A549 (cell line): Measurements from ENCODE around the gene CNBD2. TPM values are rescaled to one million over a fixed set of nuclear protein-coding genes. Genes with fewer than 3 reads are reported as not detected.
"Not testable (repeated sequence)": the region's sequence is repeated elsewhere in the genome, so short reads cannot be mapped to it uniquely, and the experiment has no call there.

ENCODE experiments used
- ATAC-seq, 2 experiments: fragments of 200-7000 bp in 1 of 2; fragments of >200 bp in 1 of 2; cut with Nextera tagmentation in 1 of 2; cut with Tn5 transposase in 1 of 2; 3 replicates each; pipeline versions ENCODE4 v1.8.0 to v1.9.1; 2018 to 2020; ENCODE audit warnings: mild to moderate bottlenecking in 1 of 2, moderate library complexity in 1 of 2
- CTCF ChIA-PET: fragments of 300-600 bp; sonication (Branson Sonifier 250); formaldehyde crosslinking; extraction: SDS; loops from one replicate; lab custom pipeline; 2021; ENCODE audit warnings: antibody characterized with exemption, inconsistent platforms; lab: Yijun Ruan, JAX
- POLR2A ChIA-PET: fragments of 350-600 bp; formaldehyde crosslinking; extraction: SDS; loops from one replicate; lab custom pipeline; 2021; ENCODE audit warnings: antibody characterized with exemption, inconsistent platforms; lab: Yijun Ruan, JAX
- DNase-seq, 2 experiments: peaks; one replicate each; pipeline versions ENCODE4 v3.0.0 to v3.0.0-alpha.2; 2011 to 2016; ENCODE audit warnings: low read depth in 1 of 2, low spot score in 1 of 2
- FAIRE-seq: peaks from 2 replicates; lab custom pipeline; 2011; peaks lifted over from hg19 to GRCh38; lab: Jason Lieb, UNC
- H3K27ac ChIP-seq, 2 experiments: fragments of >200 bp; sonication (Bioruptor Twin); formaldehyde crosslinking; 3 replicates each; pipeline ENCODE4 v1.5.1; 2016 to 2017
- H3K4me1 ChIP-seq: fragments of >200 bp; sonication (Bioruptor Twin); formaldehyde crosslinking; 3 replicates; pipeline ENCODE4 v1.6.1; 2016
- H3K4me2 ChIP-seq: fragments of >200 bp; sonication (Bioruptor Twin); formaldehyde crosslinking; 3 replicates; pipeline ENCODE4 v1.6.1; 2016
- H3K4me3 ChIP-seq: fragments of >200 bp; sonication (Bioruptor Twin); formaldehyde crosslinking; 3 replicates; pipeline ENCODE4 v1.5.1; 2016
- H3K9me3 ChIP-seq: fragments of >200 bp; sonication (Bioruptor Twin); formaldehyde crosslinking; 3 replicates; pipeline ENCODE4 v1.6.1; 2016
- BHLHE40 ChIP-seq: IDR thresholded peaks from 2 replicates; pipeline ENCODE4 v1.6.1; 2012; ENCODE audit warnings: low read depth, low read length, inconsistent platforms
- CBX2 ChIP-seq: fragments of 200-600 bp; sonication (generic); IDR thresholded peaks from 2 replicates; pipeline ENCODE4 v1.6.1; 2016; ENCODE audit warnings: low read depth, mild to moderate bottlenecking, borderline replicate concordance
- CEBPB ChIP-seq, 2 experiments: fragments of >200 bp in 1 of 2; sonication (Bioruptor Twin) in 1 of 2; formaldehyde crosslinking in 1 of 2; IDR thresholded peaks; 2 replicates each; pipeline ENCODE4 v1.6.1; 2012 to 2016
- EHMT2 ChIP-seq: fragments of 200-600 bp; sonication (generic); IDR thresholded peaks from 2 replicates; pipeline ENCODE4 v1.6.1; 2016; ENCODE audit warnings: antibody characterized with exemption, low read depth, mild to moderate bottlenecking, moderate library complexity
- FOSB ChIP-seq: fragments of 250-450 bp; sonication (Bioruptor Pico); IDR thresholded peaks from 2 replicates; pipeline ENCODE4 v1.5.0; 2020; ENCODE audit warnings: mild to moderate bottlenecking, moderate library complexity
- FOSL2 ChIP-seq, 2 experiments: fragments of 450-650 bp in 1 of 2; fragments of >200 bp in 1 of 2; sonication (Bioruptor Twin) in 1 of 2; formaldehyde crosslinking; IDR thresholded peaks; 2 replicates each; pipeline versions ENCODE4 v1.5.0 to v1.6.1; 2016 to 2020; ENCODE audit warnings: mild to moderate bottlenecking in 1 of 2, moderate library complexity in 1 of 2
- MAFK ChIP-seq: fragments of 450-650 bp; IDR thresholded peaks from 2 replicates; pipeline ENCODE4 v1.6.1; 2014; ENCODE audit not compliant: partially characterized antibody
- MYC ChIP-seq: IDR thresholded peaks from 2 replicates; pipeline ENCODE4 v1.6.1; 2012; ENCODE audit warnings: mild to moderate bottlenecking, inconsistent platforms, low read length, improper control_type of control experiment, borderline replicate concordance
- NFE2L2 ChIP-seq: fragments of 150-350 bp; conservative IDR thresholded peaks from 2 replicates; pipeline ENCODE4 v1.6.1; 2014; ENCODE audit warnings: low read length
- PHF8 ChIP-seq: fragments of 200-600 bp; sonication (generic); IDR thresholded peaks from 2 replicates; pipeline ENCODE4 v1.6.1; 2016; ENCODE audit warnings: low read depth, mild to moderate bottlenecking, antibody characterized with exemption, moderate library complexity, borderline replicate concordance
- SMC3 ChIP-seq: fragments of >200 bp; sonication (Bioruptor Twin); formaldehyde crosslinking; IDR thresholded peaks from 3 replicates; pipeline ENCODE4 v1.6.1; 2018; ENCODE audit warnings: inconsistent platforms
- SREBF2 ChIP-seq: fragments of 450-650 bp; IDR thresholded peaks from 2 replicates; pipeline ENCODE4 v1.6.1; 2014; ENCODE audit warnings: mild to moderate bottlenecking, moderate library complexity
- ZNF302 ChIP-seq: fragments of 250-450 bp; sonication (Bioruptor Pico); IDR thresholded peaks from 2 replicates; pipeline ENCODE4 v1.9.0; 2021; ENCODE audit warnings: inconsistent platforms, mild to moderate bottlenecking, moderate library complexity
- WGBS: methylation state at CpG from one replicate; pipeline ENCODE4 v1.1.6; 2017; ENCODE audit errors: missing lambda C conversion rate; 5-methylcytosine and 5-hydroxymethylcytosine counted together
- polyA plus RNA-seq, 4 experiments: library from polyadenylated mRNA; depleted of rRNA in 3 of 4; stranded (reverse); fragments of >200 nt; fragmentation: RNase III in 1 of 4; extraction: RNeasy Plus Mini Kit Qiagen cat#74134 plus additional on column Dnase treatment in 1 of 4; gene quantifications; 2 replicates in 3 of 4; 3 replicates in 1 of 4; pipeline ENCODE4 v1.2.3, GENCODE V29; 2011 to 2017
- TF ChIP-seq, protein P1 (sequence below): fragments of >200 bp; sonication (Bioruptor Twin); formaldehyde crosslinking; IDR thresholded peaks from 3 replicates; pipeline ENCODE4 v1.6.1; 2016
- TF ChIP-seq, protein P2 (sequence below): fragments of 150-350 bp; IDR thresholded peaks from 2 replicates; pipeline ENCODE4 v1.6.1; 2014; ENCODE audit warnings: low read depth, mild to moderate bottlenecking, low read length
- TF ChIP-seq, protein P3 (sequence below): fragments of 250-450 bp; sonication (Bioruptor Pico); IDR thresholded peaks from 2 replicates; pipeline ENCODE4 v1.5.0; 2020; ENCODE audit warnings: low read depth, mild to moderate bottlenecking, moderate library complexity
- TF ChIP-seq, protein P4 (sequence below): fragments of >200 bp; sonication (Bioruptor Twin); formaldehyde crosslinking; IDR thresholded peaks from 3 replicates; pipeline ENCODE4 v1.5.1; 2016
- TF ChIP-seq, protein P5 (sequence below): fragments of >200 bp; sonication (Bioruptor Twin); formaldehyde crosslinking; IDR thresholded peaks from 2 replicates; pipeline ENCODE4 v1.6.1; 2016

Gene CNBD2
- polyA plus RNA-seq, 2 of the 4 experiments (the other 2 are of a cell fraction) = 4.3 to 5.4 TPM

DNA sequence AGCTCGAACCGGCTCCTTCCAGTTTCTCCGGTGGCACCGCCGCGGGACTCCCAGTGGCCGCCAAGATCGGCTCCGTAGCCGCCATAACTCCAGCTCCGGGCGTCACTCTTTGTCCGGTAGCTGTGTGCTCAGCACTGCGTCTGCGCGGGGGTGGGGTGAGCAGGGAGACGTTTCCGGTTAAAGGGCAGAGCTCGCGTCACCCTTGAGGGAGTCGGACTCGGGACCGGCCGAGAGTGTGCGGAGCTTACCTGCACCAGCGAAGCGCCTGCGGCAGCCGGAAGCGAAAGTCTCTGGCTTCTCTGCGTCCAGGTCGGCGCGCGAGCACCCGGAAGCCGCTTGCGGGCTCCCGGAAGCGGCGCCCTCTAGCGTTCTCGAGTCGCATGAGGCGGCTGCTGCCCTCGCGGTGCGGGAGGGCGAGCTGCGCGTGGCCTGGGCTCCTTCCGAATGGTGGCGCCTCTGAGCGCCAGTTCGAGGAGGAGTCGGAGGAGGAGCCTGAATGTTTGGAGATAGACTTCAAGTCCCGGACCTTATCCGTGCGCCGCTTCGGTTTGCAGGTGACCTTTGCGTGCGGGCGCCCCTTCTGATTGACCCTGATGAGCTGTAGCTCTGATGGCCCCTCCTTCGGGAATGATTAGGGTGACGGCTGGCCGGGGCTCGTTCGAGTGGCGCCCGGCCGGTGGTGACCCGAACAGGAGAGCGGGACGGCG is 14.0 kb upstream of the CNBD2 start, which contains the start of gene SCAND1 (continued):
- TF ChIP-seq, protein P1, sequence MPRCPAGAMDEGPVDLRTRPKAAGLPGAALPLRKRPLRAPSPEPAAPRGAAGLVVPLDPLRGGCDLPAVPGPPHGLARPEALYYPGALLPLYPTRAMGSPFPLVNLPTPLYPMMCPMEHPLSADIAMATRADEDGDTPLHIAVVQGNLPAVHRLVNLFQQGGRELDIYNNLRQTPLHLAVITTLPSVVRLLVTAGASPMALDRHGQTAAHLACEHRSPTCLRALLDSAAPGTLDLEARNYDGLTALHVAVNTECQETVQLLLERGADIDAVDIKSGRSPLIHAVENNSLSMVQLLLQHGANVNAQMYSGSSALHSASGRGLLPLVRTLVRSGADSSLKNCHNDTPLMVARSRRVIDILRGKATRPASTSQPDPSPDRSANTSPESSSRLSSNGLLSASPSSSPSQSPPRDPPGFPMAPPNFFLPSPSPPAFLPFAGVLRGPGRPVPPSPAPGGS = peak; percentile 92; the same call in 2 of the 3 replicates

DNA sequence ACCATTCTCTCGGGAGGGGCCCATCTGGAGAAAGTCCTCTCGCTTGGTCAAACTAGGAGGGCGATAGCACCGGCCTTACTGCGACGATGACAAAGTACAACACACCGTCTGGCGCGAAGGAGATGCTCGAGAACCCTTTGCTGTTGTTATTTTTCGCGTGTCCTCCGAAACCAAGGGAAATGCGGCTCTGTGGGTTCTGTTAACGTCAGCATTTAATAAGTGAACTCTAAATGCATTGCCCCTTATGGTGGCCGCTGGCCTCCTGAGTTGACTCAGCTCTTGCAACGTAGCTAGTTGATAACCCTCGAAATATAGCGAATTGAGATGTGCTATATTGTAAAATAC is 13.5 kb upstream of the CNBD2 start:
- POLR2A ChIA-PET = interaction anchor here (0.5 to 2.4 kb wide), 15 partner anchors 10 to 892 kb away, joined by 3 to 32 read pairs (median 6); partner anchors contain the start of genes CEP250, CNBD2, PHF20 and RBM39
- ATAC-seq (peak; percentile 19 to 21; a peak in 5 of 6 replicates), DNase-seq (peak in 1 of 2 experiments; percentile 66)
- peak overlapping the region; percentile 96 to 97 for H3K27ac ChIP-seq
- peak overlapping the region; percentile 82 for H3K4me2 ChIP-seq
- CTCF ChIA-PET = interaction anchor here (0.6 to 5.8 kb wide), 69 partner anchors 9 to 485 kb away, joined by 3 to 82 read pairs (median 4); partner anchors contain the start of genes CNBD2, ERGIC3, NFS1 and RBM39
- 3% methylated on average over 19 of the region's 19 CpGs for WGBS
- no peaks in the 10 kb centered on the region for H3K9me3 ChIP-seq
- H3K4me3 ChIP-seq = peak overlapping the region; percentile 95
- H3K4me1 ChIP-seq = peaks cover 15% of the 10 kb centered on the region
- TF ChIP-seq MAFK = peak; percentile 99
- no peak for TF ChIP-seq EHMT2
- TF ChIP-seq, protein P1 = no peak
- TF ChIP-seq PHF8 = 0 out of 2 replicates have a peak, but pooled peaks have one; percentile 1
- no peak for TF ChIP-seq CBX2
- TF ChIP-seq, all 56 proteins: peak for 2
- no peak for FAIRE-seq

DNA sequence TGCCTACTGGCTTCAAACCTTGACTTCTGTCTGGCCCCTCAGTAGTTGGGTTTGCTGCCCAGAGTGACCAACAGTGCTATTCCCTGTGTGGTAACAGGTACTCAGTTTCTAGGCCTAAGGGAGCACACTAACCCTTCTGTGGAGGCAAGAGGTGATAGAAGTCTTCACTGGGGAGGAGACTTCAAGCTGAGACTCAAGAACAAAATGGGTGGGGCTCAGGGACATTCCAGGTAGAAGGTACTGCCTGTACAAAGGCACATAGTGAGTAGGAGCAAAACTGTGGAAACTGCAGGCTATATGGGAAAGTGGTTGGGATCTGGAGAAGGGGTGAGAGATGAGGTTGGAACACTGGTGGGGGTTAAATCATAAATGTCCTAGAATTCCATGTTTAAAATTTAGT is 11.8 kb upstream of the CNBD2 start:
- DNase-seq = no peak
- no peak for TF ChIP-seq CEBPB (IDR thresholded peaks at IDR 0.05)
- no peak for TF ChIP-seq SREBF2
- no peak for TF ChIP-seq FOSL2 (IDR thresholded peaks at IDR 0.05)
- no peak for TF ChIP-seq FOSL2 (CRISPR knock-in tag; IDR thresholded peaks at IDR 0.05)
- no peak for TF ChIP-seq BHLHE40
- TF ChIP-seq, protein P2, sequence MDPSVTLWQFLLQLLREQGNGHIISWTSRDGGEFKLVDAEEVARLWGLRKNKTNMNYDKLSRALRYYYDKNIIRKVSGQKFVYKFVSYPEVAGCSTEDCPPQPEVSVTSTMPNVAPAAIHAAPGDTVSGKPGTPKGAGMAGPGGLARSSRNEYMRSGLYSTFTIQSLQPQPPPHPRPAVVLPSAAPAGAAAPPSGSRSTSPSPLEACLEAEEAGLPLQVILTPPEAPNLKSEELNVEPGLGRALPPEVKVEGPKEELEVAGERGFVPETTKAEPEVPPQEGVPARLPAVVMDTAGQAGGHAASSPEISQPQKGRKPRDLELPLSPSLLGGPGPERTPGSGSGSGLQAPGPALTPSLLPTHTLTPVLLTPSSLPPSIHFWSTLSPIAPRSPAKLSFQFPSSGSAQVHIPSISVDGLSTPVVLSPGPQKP = no peak
- no peak for TF ChIP-seq MYC
- TF ChIP-seq ZNF302 = no peak
- TF ChIP-seq SMC3 = no peak
- TF ChIP-seq NFE2L2 = no peak
- no peak for TF ChIP-seq FOSB (CRISPR knock-in tag)
- TF ChIP-seq, protein P3, sequence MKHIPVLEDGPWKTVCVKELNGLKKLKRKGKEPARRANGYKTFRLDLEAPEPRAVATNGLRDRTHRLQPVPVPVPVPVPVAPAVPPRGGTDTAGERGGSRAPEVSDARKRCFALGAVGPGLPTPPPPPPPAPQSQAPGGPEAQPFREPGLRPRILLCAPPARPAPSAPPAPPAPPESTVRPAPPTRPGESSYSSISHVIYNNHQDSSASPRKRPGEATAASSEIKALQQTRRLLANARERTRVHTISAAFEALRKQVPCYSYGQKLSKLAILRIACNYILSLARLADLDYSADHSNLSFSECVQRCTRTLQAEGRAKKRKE (CRISPR knock-in tag) = no peak
- no peak for TF ChIP-seq EHMT2
- TF ChIP-seq, protein P4, sequence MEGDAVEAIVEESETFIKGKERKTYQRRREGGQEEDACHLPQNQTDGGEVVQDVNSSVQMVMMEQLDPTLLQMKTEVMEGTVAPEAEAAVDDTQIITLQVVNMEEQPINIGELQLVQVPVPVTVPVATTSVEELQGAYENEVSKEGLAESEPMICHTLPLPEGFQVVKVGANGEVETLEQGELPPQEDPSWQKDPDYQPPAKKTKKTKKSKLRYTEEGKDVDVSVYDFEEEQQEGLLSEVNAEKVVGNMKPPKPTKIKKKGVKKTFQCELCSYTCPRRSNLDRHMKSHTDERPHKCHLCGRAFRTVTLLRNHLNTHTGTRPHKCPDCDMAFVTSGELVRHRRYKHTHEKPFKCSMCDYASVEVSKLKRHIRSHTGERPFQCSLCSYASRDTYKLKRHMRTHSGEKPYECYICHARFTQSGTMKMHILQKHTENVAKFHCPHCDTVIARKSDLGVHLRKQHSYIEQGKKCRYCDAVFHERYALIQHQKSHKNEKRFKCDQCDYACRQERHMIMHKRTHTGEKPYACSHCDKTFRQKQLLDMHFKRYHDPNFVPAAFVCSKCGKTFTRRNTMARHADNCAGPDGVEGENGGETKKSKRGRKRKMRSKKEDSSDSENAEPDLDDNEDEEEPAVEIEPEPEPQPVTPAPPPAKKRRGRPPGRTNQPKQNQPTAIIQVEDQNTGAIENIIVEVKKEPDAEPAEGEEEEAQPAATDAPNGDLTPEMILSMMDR = no peak
- TF ChIP-seq, protein P5, sequence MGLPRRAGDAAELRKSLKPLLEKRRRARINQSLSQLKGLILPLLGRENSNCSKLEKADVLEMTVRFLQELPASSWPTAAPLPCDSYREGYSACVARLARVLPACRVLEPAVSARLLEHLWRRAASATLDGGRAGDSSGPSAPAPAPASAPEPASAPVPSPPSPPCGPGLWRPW = no peak
- TF ChIP-seq, protein P1 = no peak
- no peaks in the 10 kb centered on the region for H3K9me3 ChIP-seq
- H3K27ac ChIP-seq = no peak overlapping the region
- no peak for ATAC-seq
- no peak overlapping the region for H3K4me2 ChIP-seq
- CTCF ChIA-PET = interaction anchor here (0.6 to 5.8 kb wide), 5 partner anchors 9 to 182 kb away, joined by 3 to 82 read pairs (median 23); partner anchors contain the start of gene CNBD2
- H3K4me3 ChIP-seq = no peak overlapping the region
- H3K4me1 ChIP-seq = peaks cover 15% of the 10 kb centered on the region
- POLR2A ChIA-PET = no interaction called here
- no peak for FAIRE-seq

DNA sequence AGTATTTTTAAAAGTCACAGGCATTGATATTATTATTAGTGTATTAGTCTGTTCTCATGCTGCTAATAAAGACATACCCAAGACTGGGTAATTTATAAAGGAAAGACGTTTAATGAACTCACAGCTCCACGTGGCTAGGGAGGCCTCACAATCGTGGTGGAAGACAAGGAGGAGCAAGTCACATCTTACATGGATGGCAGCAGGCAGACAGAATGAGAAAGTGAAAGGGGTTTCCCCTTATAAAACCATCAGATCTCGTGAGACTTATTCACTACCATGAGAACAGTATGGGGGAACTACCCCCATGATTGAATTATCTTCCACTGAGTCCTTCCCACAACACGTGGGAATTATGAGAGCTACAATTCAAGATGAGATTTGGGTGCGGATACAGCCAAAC is 9.1 kb upstream of the CNBD2 start:
- CTCF ChIA-PET = interaction anchor here (0.7 to 1.0 kb wide), 2 partner anchors 31 to 33 kb away, joined by 3 read pairs; no protein-coding TSS in a partner anchor
- FAIRE-seq, DNase-seq, POLR2A ChIA-PET, H3K4me1 ChIP-seq, H3K27ac ChIP-seq, H3K4me3 ChIP-seq, H3K4me2 ChIP-seq, H3K9me3 ChIP-seq, ATAC-seq: not testable (repeated sequence)
- 41% methylated on average over 6 of the region's 6 CpGs for WGBS
